ENCODE data around the gene TMEM114.

The TMEM114 gene

DNA sequence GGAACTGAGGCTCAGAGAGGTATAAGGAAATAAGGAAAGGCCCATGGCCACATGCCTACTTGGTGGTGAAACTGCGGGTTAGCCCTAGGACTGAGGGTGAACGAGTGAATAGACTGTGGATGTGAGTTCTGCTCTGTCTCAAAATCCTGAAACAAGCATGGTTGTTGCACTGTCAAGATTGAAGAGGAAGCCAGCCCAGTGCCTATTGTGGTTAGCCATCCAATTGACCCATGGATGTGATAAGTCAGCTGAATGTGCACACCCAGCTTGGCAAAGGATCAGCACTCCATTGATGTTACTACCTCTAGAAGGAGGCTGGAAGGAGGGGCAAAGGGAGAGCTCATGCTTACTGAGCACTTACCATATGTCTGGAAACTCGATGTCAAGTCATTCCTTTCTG is 4.5 kb downstream of the TMEM114 start:
- TF ChIP-seq TAF1 (IDR thresholded peaks at IDR 0.05; ENCODE audit: borderline replicate concordance, insufficient read depth, low read length): no peak
- no peak for TF ChIP-seq POLR2AphosphoS5 (IDR thresholded peaks at IDR 0.05; ENCODE audit: low read depth, low read length)
- TF ChIP-seq FOXP2 (optimal IDR thresholded peaks at IDR 0.05; ENCODE audit: borderline replicate concordance, extremely low read depth, extremely low read length, insufficient read depth): no peak
- TF ChIP-seq, protein P1, sequence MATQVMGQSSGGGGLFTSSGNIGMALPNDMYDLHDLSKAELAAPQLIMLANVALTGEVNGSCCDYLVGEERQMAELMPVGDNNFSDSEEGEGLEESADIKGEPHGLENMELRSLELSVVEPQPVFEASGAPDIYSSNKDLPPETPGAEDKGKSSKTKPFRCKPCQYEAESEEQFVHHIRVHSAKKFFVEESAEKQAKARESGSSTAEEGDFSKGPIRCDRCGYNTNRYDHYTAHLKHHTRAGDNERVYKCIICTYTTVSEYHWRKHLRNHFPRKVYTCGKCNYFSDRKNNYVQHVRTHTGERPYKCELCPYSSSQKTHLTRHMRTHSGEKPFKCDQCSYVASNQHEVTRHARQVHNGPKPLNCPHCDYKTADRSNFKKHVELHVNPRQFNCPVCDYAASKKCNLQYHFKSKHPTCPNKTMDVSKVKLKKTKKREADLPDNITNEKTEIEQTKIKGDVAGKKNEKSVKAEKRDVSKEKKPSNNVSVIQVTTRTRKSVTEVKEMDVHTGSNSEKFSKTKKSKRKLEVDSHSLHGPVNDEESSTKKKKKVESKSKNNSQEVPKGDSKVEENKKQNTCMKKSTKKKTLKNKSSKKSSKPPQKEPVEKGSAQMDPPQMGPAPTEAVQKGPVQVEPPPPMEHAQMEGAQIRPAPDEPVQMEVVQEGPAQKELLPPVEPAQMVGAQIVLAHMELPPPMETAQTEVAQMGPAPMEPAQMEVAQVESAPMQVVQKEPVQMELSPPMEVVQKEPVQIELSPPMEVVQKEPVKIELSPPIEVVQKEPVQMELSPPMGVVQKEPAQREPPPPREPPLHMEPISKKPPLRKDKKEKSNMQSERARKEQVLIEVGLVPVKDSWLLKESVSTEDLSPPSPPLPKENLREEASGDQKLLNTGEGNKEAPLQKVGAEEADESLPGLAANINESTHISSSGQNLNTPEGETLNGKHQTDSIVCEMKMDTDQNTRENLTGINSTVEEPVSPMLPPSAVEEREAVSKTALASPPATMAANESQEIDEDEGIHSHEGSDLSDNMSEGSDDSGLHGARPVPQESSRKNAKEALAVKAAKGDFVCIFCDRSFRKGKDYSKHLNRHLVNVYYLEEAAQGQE (IDR thresholded peaks at IDR 0.05; ENCODE audit: insufficient read depth in 1 of 2, low read depth in 2 of 2, low read length in 2 of 2): no peak
- TF ChIP-seq SIN3A (IDR thresholded peaks at IDR 0.05; ENCODE audit: borderline replicate concordance, insufficient read depth, low read length): no peak

DNA sequence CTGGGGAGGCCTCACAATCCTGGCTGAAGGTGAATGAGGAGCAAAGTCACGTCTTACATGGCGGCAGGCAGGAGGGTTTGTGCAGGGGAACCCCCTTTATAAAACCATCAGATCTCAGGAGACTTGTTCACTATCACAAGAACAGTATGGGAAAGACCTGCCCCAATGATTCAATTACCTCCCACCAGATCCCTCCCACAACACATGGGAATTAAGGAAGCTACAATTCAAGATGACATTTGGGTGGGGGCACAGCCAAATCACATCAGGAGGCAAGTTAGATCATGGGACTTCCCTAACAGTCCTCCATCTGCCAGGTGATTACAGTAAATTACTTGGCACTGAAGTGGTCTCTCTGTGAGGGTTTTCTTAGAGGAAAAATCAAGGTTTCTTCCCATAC is 5.3 kb downstream of the TMEM114 start:
- TF ChIP-seq TAF1 (IDR thresholded peaks at IDR 0.05; ENCODE audit: borderline replicate concordance, insufficient read depth, low read length): no peak

DNA sequence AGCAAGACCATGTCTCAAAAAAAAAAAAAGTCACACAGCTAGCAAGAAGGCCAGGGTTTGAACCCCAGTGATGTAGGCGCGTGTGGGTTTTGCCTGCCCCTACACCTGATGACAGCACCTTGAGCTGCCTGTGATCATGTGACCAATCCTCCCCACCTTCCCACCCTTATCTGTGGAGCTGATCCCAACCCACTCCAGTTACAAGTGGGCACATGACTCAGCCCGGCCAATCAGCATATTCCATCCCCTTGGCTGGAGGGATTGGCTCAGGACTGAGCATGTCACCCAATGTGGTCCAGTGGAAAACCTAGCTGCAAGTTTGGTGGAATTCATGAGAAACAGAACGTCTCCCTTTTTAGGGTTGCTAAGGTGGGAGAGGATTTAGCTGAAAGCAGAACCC is 6.6 kb downstream of the TMEM114 start:
- no peak for TF ChIP-seq TAF1 (IDR thresholded peaks at IDR 0.05; ENCODE audit: borderline replicate concordance, insufficient read depth, low read length)
- TF ChIP-seq FOXP2 (optimal IDR thresholded peaks at IDR 0.05; ENCODE audit: borderline replicate concordance, extremely low read depth, extremely low read length, insufficient read depth): no peak
- no peak for TF ChIP-seq POLR2AphosphoS5 (IDR thresholded peaks at IDR 0.05; ENCODE audit: low read depth, low read length)
- TF ChIP-seq, protein P1 (IDR thresholded peaks at IDR 0.05; ENCODE audit: insufficient read depth in 1 of 2, low read depth in 2 of 2, low read length in 2 of 2): no peak
- TF ChIP-seq SIN3A (IDR thresholded peaks at IDR 0.05; ENCODE audit: borderline replicate concordance, insufficient read depth, low read length): no peak

DNA sequence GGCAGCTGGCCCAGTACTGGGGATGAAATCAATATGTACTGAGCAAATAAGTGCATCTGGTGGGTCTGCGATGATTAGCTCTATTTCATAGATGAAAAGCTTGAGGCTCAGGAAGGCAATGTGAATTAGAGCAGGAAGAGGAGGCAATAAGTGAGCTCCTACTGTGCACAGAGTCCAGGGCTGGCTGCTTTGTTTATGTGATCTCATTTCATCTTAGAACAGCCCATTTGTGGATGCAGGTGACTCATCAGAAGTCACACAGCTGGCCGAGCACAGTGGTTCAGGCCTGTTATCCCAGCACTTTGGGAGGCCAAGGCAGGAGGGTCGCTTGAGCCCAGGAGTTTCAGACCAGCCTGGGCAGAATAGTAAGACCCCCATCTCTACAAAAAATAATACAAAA is 7.1 kb downstream of the TMEM114 start:
- TF ChIP-seq SIN3A (IDR thresholded peaks at IDR 0.05; ENCODE audit: borderline replicate concordance, insufficient read depth, low read length) (no peak), TAF1 (IDR thresholded peaks at IDR 0.05; ENCODE audit: borderline replicate concordance, insufficient read depth, low read length) (no peak), POLR2AphosphoS5 (IDR thresholded peaks at IDR 0.05; ENCODE audit: low read depth, low read length) (no peak), FOXP2 (optimal IDR thresholded peaks at IDR 0.05; ENCODE audit: borderline replicate concordance, extremely low read depth, extremely low read length, insufficient read depth) (no peak)
- TF ChIP-seq, protein P1 (IDR thresholded peaks at IDR 0.05; ENCODE audit: insufficient read depth in 1 of 2, low read depth in 2 of 2, low read length in 2 of 2): no peak

DNA sequence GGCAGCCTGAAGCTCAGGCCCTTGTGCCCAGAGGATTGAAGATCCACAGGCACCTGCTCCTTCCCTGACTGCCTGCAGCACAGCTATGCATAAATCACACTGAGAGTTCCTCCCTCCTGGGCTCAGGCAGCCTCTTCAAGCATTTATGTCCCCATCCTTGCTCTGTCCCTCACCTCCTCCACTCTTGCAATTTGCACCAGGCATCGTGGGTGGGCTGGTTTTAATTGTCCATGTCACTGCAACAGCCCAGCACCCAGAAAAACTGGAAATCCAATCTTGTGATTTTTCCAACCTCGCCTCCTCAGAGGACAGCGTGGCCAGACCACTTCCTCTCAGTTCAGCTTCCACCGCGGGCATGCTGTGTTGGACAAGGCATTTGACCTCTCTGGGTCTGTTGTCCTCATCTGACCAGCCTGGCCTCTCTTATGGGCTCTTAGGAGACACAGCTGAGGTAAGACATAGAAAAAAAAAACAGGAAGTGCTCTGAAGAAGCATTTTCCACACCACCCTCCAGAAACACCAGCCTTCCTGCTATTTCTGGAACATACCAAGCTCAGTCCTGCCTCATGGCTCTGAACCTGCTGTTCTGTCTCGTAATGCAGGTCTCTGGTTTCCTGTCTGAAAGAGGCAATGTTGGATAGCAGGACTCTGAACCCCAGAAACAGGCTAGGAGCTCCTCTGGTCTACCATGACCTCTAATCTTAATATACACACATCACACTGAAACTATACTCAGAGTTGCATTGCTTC is 8.3 kb downstream of the TMEM114 start:
- TF ChIP-seq POLR2AphosphoS5 (IDR thresholded peaks at IDR 0.05; ENCODE audit: low read depth, low read length) (no peak), SIN3A (IDR thresholded peaks at IDR 0.05; ENCODE audit: borderline replicate concordance, insufficient read depth, low read length) (no peak), TAF1 (IDR thresholded peaks at IDR 0.05; ENCODE audit: borderline replicate concordance, insufficient read depth, low read length) (no peak), FOXP2 (optimal IDR thresholded peaks at IDR 0.05; ENCODE audit: borderline replicate concordance, extremely low read depth, extremely low read length, insufficient read depth) (no peak)
- TF ChIP-seq, protein P1 (IDR thresholded peaks at IDR 0.05; ENCODE audit: insufficient read depth in 1 of 2, low read depth in 2 of 2, low read length in 2 of 2): no peak

Data from PFSK-1 (cell line).